PC-9 (cell line): Measurements from ENCODE around the gene MOGAT2. TPM values are rescaled to one million over a fixed set of nuclear protein-coding genes. Genes with fewer than 3 reads are reported as not detected.

Experiments
- BruUV-seq: library from RNA; stranded (reverse); fragments of 400-500 nt; replicated peaks from 2 replicates; lab custom pipeline; 2021; lab: Mats Ljungman, UMichigan
- CTCF ChIA-PET: fragments of 300-600 bp; sonication (Branson Sonifier 250); formaldehyde crosslinking; loops from one replicate; lab custom pipeline; 2022; ENCODE audit warnings: antibody characterized with exemption; lab: Charles Lee
- POLR2A ChIA-PET: fragments of 300-600 bp; sonication (Branson Sonifier 250); formaldehyde crosslinking; loops from one replicate; lab custom pipeline; 2022; ENCODE audit warnings: antibody characterized with exemption; ENCODE audit not compliant: unreplicated experiment; lab: Charles Lee
- DNase-seq, 2 experiments: peaks; one replicate each; pipeline versions ENCODE4 v3.0.0 to v3.0.0-alpha.2; 2015 to 2022; ENCODE audit warnings: mixed read lengths in 1 of 2
- H2AFZ ChIP-seq: fragments of 200-600 bp; sonication (generic); 2 replicates; pipeline ENCODE4 v1.8.1; 2017; ENCODE audit warnings: antibody characterized with exemption
- H3F3A ChIP-seq: fragments of 200-600 bp; sonication (generic); 2 replicates; pipeline ENCODE4 v1.8.1; 2017; ENCODE audit warnings: antibody characterized with exemption, mild to moderate bottlenecking, low read depth; ENCODE audit not compliant: insufficient read depth
- H3K27ac ChIP-seq: fragments of 200-600 bp; sonication (generic); 2 replicates; pipeline ENCODE4 v1.6.1; 2016; ENCODE audit warnings: mixed run types
- H3K27me3 ChIP-seq: fragments of 200-600 bp; sonication (generic); 2 replicates; pipeline ENCODE4 v1.6.1; 2016; ENCODE audit warnings: low read depth, mixed run types; ENCODE audit not compliant: insufficient read depth
- H3K36me3 ChIP-seq: fragments of 200-600 bp; sonication (generic); 2 replicates; pipeline ENCODE4 v1.6.1; 2016; ENCODE audit warnings: low read depth, mixed run types
- H3K4me1 ChIP-seq: fragments of 200-600 bp; sonication (generic); replicated peaks from 2 replicates; pipeline ENCODE4 v1.6.1; 2016; ENCODE audit warnings: mixed run types; ENCODE audit not compliant: insufficient read depth
- H3K4me2 ChIP-seq: fragments of 200-600 bp; sonication (generic); 2 replicates; pipeline ENCODE4 v1.6.1; 2017; ENCODE audit warnings: mixed run types
- H3K4me3 ChIP-seq: fragments of 200-600 bp; sonication (generic); 2 replicates; pipeline ENCODE4 v1.6.1; 2016; ENCODE audit warnings: mixed run types
- H3K79me2 ChIP-seq: fragments of 200-600 bp; sonication (generic); 2 replicates; pipeline ENCODE4 v1.6.1; 2017; ENCODE audit warnings: low read depth, mixed run types
- H3K9me2 ChIP-seq: fragments of 200-600 bp; sonication (generic); 2 replicates; pipeline ENCODE4 v1.8.1; 2017; ENCODE audit warnings: mild to moderate bottlenecking; ENCODE audit not compliant: insufficient read depth
- H3K9me3 ChIP-seq: fragments of 200-600 bp; sonication (generic); 2 replicates; pipeline ENCODE4 v1.8.1; 2016; ENCODE audit warnings: low read depth; ENCODE audit not compliant: insufficient read depth
- H4K20me1 ChIP-seq: fragments of 200-600 bp; sonication (generic); 2 replicates; pipeline ENCODE4 v1.8.1; 2017; ENCODE audit not compliant: insufficient read depth
- CTCF ChIP-seq: fragments of 200-600 bp; sonication (generic); conservative IDR thresholded peaks from 2 replicates; pipeline ENCODE4 v1.6.1; 2017; ENCODE audit warnings: mixed run types, antibody characterized with exemption, mild to moderate bottlenecking, moderate library complexity
- EZH2 ChIP-seq: fragments of 200-600 bp; sonication (generic); IDR thresholded peaks from 2 replicates; pipeline ENCODE4 v1.8.0; 2017; ENCODE audit warnings: antibody characterized with exemption, low read depth
- intact Hi-C: fragments of 100-400 bp; cut with micrococcal nuclease; formaldehyde crosslinking; loops from one replicate; pipeline ENCODE4 v1.10.0; 2022; ENCODE audit not compliant: unreplicated experiment
- total RNA-seq: library from RNA; stranded (reverse); gene quantifications from 2 replicates; pipeline ENCODE4 v1.2.3, GENCODE V29; 2021

Gene MOGAT2
- total RNA-seq, 1 experiment from 2014 or later, result not detected

- no peaks in the 10 kb centered on the region for H3K79me2 ChIP-seq
- H3K4me3 ChIP-seq, result no peak overlapping the region
- TF ChIP-seq EZH2, result no peak
- TF ChIP-seq CTCF, result no peak
- H3F3A ChIP-seq, result no peaks in the 10 kb centered on the region
- H2AFZ ChIP-seq, result no peak overlapping the region
- BruUV-seq, result no TSS peak
- no peak overlapping the region for H3K4me2 ChIP-seq
- no peaks in the 10 kb centered on the region for H4K20me1 ChIP-seq
- no peaks in the 10 kb centered on the region for H3K36me3 ChIP-seq
- POLR2A ChIA-PET, result no interaction called here
- H3K4me1 ChIP-seq, result peaks cover 13% of the 10 kb centered on the region
- no peak overlapping the region for H3K27ac ChIP-seq
- intact Hi-C loops, result no loop called here
- CTCF ChIA-PET, result no interaction called here
- no peaks in the 10 kb centered on the region for H3K27me3 ChIP-seq
- H3K9me3 ChIP-seq, result no peaks in the 10 kb centered on the region
- DNase-seq, result no peak
- H3K9me2 ChIP-seq, result 0 out of 2 replicates have a peak, but pooled peaks cover under 1% of the 10 kb centered on the region
Measured at GRCh38 chr11:75716659-75717058, 979 bp upstream of the MOGAT2 start.

GRCh38 chr11:75718419-75719339, 1.0 kb downstream of the MOGAT2 start:
- H3K9me3 ChIP-seq, result no peaks in the 10 kb centered on the region
- ChIA-PET CTCF (no interaction called here), POLR2A (no interaction called here)
- no peaks in the 10 kb centered on the region for H3K27me3 ChIP-seq
- no peak overlapping the region for H2AFZ ChIP-seq
- no peak for DNase-seq
- H3K4me3 ChIP-seq, result no peak overlapping the region
- H3K4me2 ChIP-seq, result no peak overlapping the region
- H3K36me3 ChIP-seq, result no peaks in the 10 kb centered on the region
- TF ChIP-seq EZH2 (no peak), CTCF (no peak)
- H3K4me1 ChIP-seq, result peaks cover 13% of the 10 kb centered on the region
- no TSS peak for BruUV-seq
- intact Hi-C loops, result no loop called here
- no peaks in the 10 kb centered on the region for H3K9me2 ChIP-seq
- H4K20me1 ChIP-seq, result no peaks in the 10 kb centered on the region
- H3K79me2 ChIP-seq, result no peaks in the 10 kb centered on the region
- no peaks in the 10 kb centered on the region; the same call in 1 of the 2 replicates for H3F3A ChIP-seq
- no peak overlapping the region for H3K27ac ChIP-seq

GRCh38 chr11:75719340-75720239, 2.0 kb downstream of the MOGAT2 start:
- H3K79me2 ChIP-seq, result no peaks in the 10 kb centered on the region
- ChIA-PET CTCF (interaction anchor here (0.5 kb wide), 1 partner anchor 53 kb away, joined by 4 read pairs; no protein-coding TSS in a partner anchor), POLR2A (no interaction called here)
- BruUV-seq, result no TSS peak
- H3K27ac ChIP-seq, result no peak overlapping the region
- no peaks in the 10 kb centered on the region for H4K20me1 ChIP-seq
- no peak overlapping the region for H3K4me2 ChIP-seq
- no peaks in the 10 kb centered on the region for H3K9me3 ChIP-seq
- intact Hi-C loops, result loop anchor here (5.0 kb wide), 1 partner anchor 83 kb away; no protein-coding TSS in a partner anchor
- no peaks in the 10 kb centered on the region for H3K36me3 ChIP-seq
- no peak overlapping the region for H3K4me3 ChIP-seq
- H3K9me2 ChIP-seq, result no peaks in the 10 kb centered on the region
- no peak for DNase-seq
- TF ChIP-seq CTCF (no peak), EZH2 (no peak)
- no peak overlapping the region for H2AFZ ChIP-seq
- no peaks in the 10 kb centered on the region for H3K27me3 ChIP-seq
- H3F3A ChIP-seq, result no peaks in the 10 kb centered on the region; the same call in 1 of the 2 replicates
- peaks cover 13% of the 10 kb centered on the region for H3K4me1 ChIP-seq
